Immature natural killer cell (primary cell): ENCODE data around the gene HSPG2. TPM values are rescaled to one million over a fixed set of nuclear protein-coding genes. Genes with fewer than 3 reads are reported as not detected.
"Not testable (repeated sequence)": the region's sequence is repeated elsewhere in the genome, so short reads cannot be mapped to it uniquely, and the experiment has no call there.

Experiments
- DNase-seq, 3 donors: peaks; one replicate each; pipeline ENCODE4 v3.0.0; 2022; ENCODE audit warnings: mixed read lengths in 1 of 3
- H3K27ac Mint-ChIP-seq, 6 donors: one replicate each; pipeline ENCODE4 v1.8.0; 2020; ENCODE audit warnings: mixed read lengths in 6 of 6, mild to moderate bottlenecking in 5 of 6, inconsistent platforms in 4 of 6, moderate library complexity in 3 of 6
- H3K27me3 Mint-ChIP-seq, 3 donors: one replicate each; pipeline ENCODE4 v1.8.0; 2020 to 2021; ENCODE audit warnings: low read depth in 3 of 3, mild to moderate bottlenecking in 3 of 3, mixed read lengths in 3 of 3, moderate library complexity in 3 of 3, inconsistent platforms in 1 of 3
- H3K36me3 Mint-ChIP-seq, 3 donors: one replicate each; pipeline ENCODE4 v1.8.0; 2020; ENCODE audit warnings: mixed read lengths in 3 of 3, inconsistent platforms in 2 of 3, mild to moderate bottlenecking in 2 of 3
- H3K4me1 Mint-ChIP-seq, 2 donors: one replicate each; pipeline ENCODE4 v1.8.0; 2020; ENCODE audit warnings: inconsistent platforms in 2 of 2, mild to moderate bottlenecking in 2 of 2, mixed read lengths in 2 of 2, moderate library complexity in 1 of 2
- H3K4me3 Mint-ChIP-seq, 5 donors: one replicate each; pipeline ENCODE4 v1.8.0; 2020; ENCODE audit warnings: mild to moderate bottlenecking in 5 of 5, mixed read lengths in 5 of 5, inconsistent platforms in 3 of 5, moderate library complexity in 3 of 5
- H3K9me3 Mint-ChIP-seq, 6 donors: one replicate each; pipeline ENCODE4 v1.8.0; 2020; ENCODE audit warnings: mild to moderate bottlenecking in 6 of 6, mixed read lengths in 6 of 6, inconsistent platforms in 4 of 6, moderate library complexity in 3 of 6
- polyA plus RNA-seq, 3 donors: library from polyadenylated mRNA; unstranded; fragments of 300-500 nt; fragmentation: Illumina TruSeq; gene quantifications; one replicate each; pipeline ENCODE4 v1.2.3, GENCODE V29; 2021

The HSPG2 gene
- polyA plus RNA-seq, result under 1 TPM in 1 of 3 donors, not detected in 2; 0.19 TPM

GRCh38 chr1:21937034-21937371 is at the start of gene HSPG2:
Gene HSPG2 (minus strand): TSS chr1:21937310. CDS start chr1:21937217, 93 bp downstream.
- Mint-ChIP-seq H3K4me3 (peak within 1 kb of the TSS; percentile 79 to 94 (median 88)), H3K9me3 (peaks cover 0 to 1% (median 0%) of the 10 kb centered on the region in 6 donors), H3K4me1 (peaks cover 7 to 11% of the 10 kb centered on the region in 2 donors), H3K27me3 (peaks cover 1 to 16% (median 2%) of the 10 kb centered on the region in 3 donors), H3K36me3 (no peaks in the 10 kb centered on the region), H3K27ac (peak within 1 kb of the TSS in 4 of 6 donors; percentile 23 to 91 (median 61))
- no peak for DNase-seq

GRCh38 chr1:21986386-21986785 is 49.3 kb upstream of the HSPG2 start:
- H3K9me3 Mint-ChIP-seq, H3K4me1 Mint-ChIP-seq, H3K4me3 Mint-ChIP-seq, H3K27me3 Mint-ChIP-seq, H3K27ac Mint-ChIP-seq, DNase-seq, H3K36me3 Mint-ChIP-seq: not testable (repeated sequence)

- H3K27me3 Mint-ChIP-seq, DNase-seq, H3K9me3 Mint-ChIP-seq, H3K4me1 Mint-ChIP-seq, H3K27ac Mint-ChIP-seq, H3K36me3 Mint-ChIP-seq, H3K4me3 Mint-ChIP-seq: not testable (repeated sequence)
These were observed 48.8 kb upstream of the HSPG2 start for GRCh38 chr1:21985893-21986292.

GRCh38 chr1:21983539-21983938 is 46.4 kb upstream of the HSPG2 start:
- H3K9me3 Mint-ChIP-seq, H3K36me3 Mint-ChIP-seq, H3K4me1 Mint-ChIP-seq, H3K4me3 Mint-ChIP-seq, DNase-seq, H3K27me3 Mint-ChIP-seq, H3K27ac Mint-ChIP-seq: not testable (repeated sequence)

- peak overlapping the region in 1 of 6 donors; percentile 51 for H3K27ac Mint-ChIP-seq
- not testable (repeated sequence) for H3K4me1 Mint-ChIP-seq, H3K9me3 Mint-ChIP-seq, H3K27me3 Mint-ChIP-seq, H3K36me3 Mint-ChIP-seq, DNase-seq, H3K4me3 Mint-ChIP-seq
These were observed 45.0 kb upstream of the HSPG2 start for GRCh38 chr1:21982122-21982521.

GRCh38 chr1:21981253-21981652 is 44.1 kb upstream of the HSPG2 start:
- H3K9me3 Mint-ChIP-seq, H3K27me3 Mint-ChIP-seq, H3K36me3 Mint-ChIP-seq, H3K4me1 Mint-ChIP-seq, H3K27ac Mint-ChIP-seq, H3K4me3 Mint-ChIP-seq, DNase-seq: not testable (repeated sequence)

GRCh38 chr1:21980515-21981220 is 43.6 kb upstream of the HSPG2 start:
- H3K27ac Mint-ChIP-seq, H3K9me3 Mint-ChIP-seq, H3K4me1 Mint-ChIP-seq, H3K4me3 Mint-ChIP-seq, DNase-seq, H3K27me3 Mint-ChIP-seq, H3K36me3 Mint-ChIP-seq: not testable (repeated sequence)

GRCh38 chr1:21978209-21978608 is 41.1 kb upstream of the HSPG2 start:
- not testable (repeated sequence) for H3K27me3 Mint-ChIP-seq, H3K27ac Mint-ChIP-seq, H3K36me3 Mint-ChIP-seq, H3K4me3 Mint-ChIP-seq, H3K9me3 Mint-ChIP-seq, DNase-seq, H3K4me1 Mint-ChIP-seq

GRCh38 chr1:21976703-21977239 is 39.7 kb upstream of the HSPG2 start, which contains the start of gene CELA3B:
Gene CELA3B (plus strand): TSS chr1:21977022. CDS start chr1:21977040, 18 bp downstream.
- not testable (repeated sequence) for H3K36me3 Mint-ChIP-seq, H3K27me3 Mint-ChIP-seq, DNase-seq, H3K9me3 Mint-ChIP-seq, H3K27ac Mint-ChIP-seq, H3K4me3 Mint-ChIP-seq, H3K4me1 Mint-ChIP-seq

GRCh38 chr1:21975296-21975695 is 38.2 kb upstream of the HSPG2 start:
- H3K27ac Mint-ChIP-seq, DNase-seq, H3K4me3 Mint-ChIP-seq, H3K36me3 Mint-ChIP-seq, H3K27me3 Mint-ChIP-seq, H3K9me3 Mint-ChIP-seq, H3K4me1 Mint-ChIP-seq: not testable (repeated sequence)

GRCh38 chr1:21974699-21975098 is 37.6 kb upstream of the HSPG2 start:
- H3K4me3 Mint-ChIP-seq, H3K4me1 Mint-ChIP-seq, H3K9me3 Mint-ChIP-seq, H3K27me3 Mint-ChIP-seq, DNase-seq, H3K27ac Mint-ChIP-seq, H3K36me3 Mint-ChIP-seq: not testable (repeated sequence)

- not testable (repeated sequence) for H3K9me3 Mint-ChIP-seq
These were observed 36.8 kb upstream of the HSPG2 start for GRCh38 chr1:21973948-21974347.

GRCh38 chr1:21972973-21973441 is 35.9 kb upstream of the HSPG2 start:
- H3K4me3 Mint-ChIP-seq, H3K27ac Mint-ChIP-seq, H3K4me1 Mint-ChIP-seq, H3K9me3 Mint-ChIP-seq, H3K36me3 Mint-ChIP-seq, DNase-seq, H3K27me3 Mint-ChIP-seq: not testable (repeated sequence)

More at GRCh38 chr1:21973948-21974347, 36.8 kb upstream of the HSPG2 start:
- H3K27ac Mint-ChIP-seq, H3K4me1 Mint-ChIP-seq, DNase-seq, H3K36me3 Mint-ChIP-seq, H3K4me3 Mint-ChIP-seq, H3K27me3 Mint-ChIP-seq: not testable (repeated sequence)

- not testable (repeated sequence) for H3K27ac Mint-ChIP-seq, H3K9me3 Mint-ChIP-seq
These were observed 33.4 kb upstream of the HSPG2 start for GRCh38 chr1:21970523-21970922.

GRCh38 chr1:21969066-21969465 is 32.0 kb upstream of the HSPG2 start:
- H3K27me3 Mint-ChIP-seq, H3K4me1 Mint-ChIP-seq, H3K9me3 Mint-ChIP-seq, DNase-seq, H3K36me3 Mint-ChIP-seq, H3K27ac Mint-ChIP-seq, H3K4me3 Mint-ChIP-seq: not testable (repeated sequence)

More at GRCh38 chr1:21970523-21970922, 33.4 kb upstream of the HSPG2 start:
- H3K27me3 Mint-ChIP-seq, H3K4me1 Mint-ChIP-seq, H3K4me3 Mint-ChIP-seq, DNase-seq, H3K36me3 Mint-ChIP-seq: not testable (repeated sequence)
